IPS-15b (cell line): Measurements from ENCODE around the gene DNAL4.

Experiments
- H3K27me3 ChIP-seq: one replicate; pipeline ENCODE4 v1.6.1; 2013; ENCODE audit warnings: low read length; ENCODE audit not compliant: control insufficient read depth, insufficient read depth
- H3K36me3 ChIP-seq: one replicate; pipeline ENCODE4 v1.6.1; 2013; ENCODE audit warnings: low read length; ENCODE audit not compliant: control insufficient read depth, insufficient read depth
- H3K4me1 ChIP-seq: one replicate; pipeline ENCODE4 v1.6.1; 2013; ENCODE audit warnings: mild to moderate bottlenecking, low read length; ENCODE audit not compliant: control insufficient read depth, insufficient read depth
- H3K4me3 ChIP-seq: one replicate; pipeline ENCODE4 v1.5.1; 2013; ENCODE audit warnings: low read depth, low read length
- H3K9ac ChIP-seq: one replicate; pipeline ENCODE4 v1.6.1; 2013; ENCODE audit warnings: low read depth, mild to moderate bottlenecking, low read length
- H3K9me3 ChIP-seq: one replicate; pipeline ENCODE4 v1.6.1; 2013; ENCODE audit warnings: mild to moderate bottlenecking, low read length; ENCODE audit not compliant: control insufficient read depth, insufficient read depth

DNAL4 gene

DNA sequence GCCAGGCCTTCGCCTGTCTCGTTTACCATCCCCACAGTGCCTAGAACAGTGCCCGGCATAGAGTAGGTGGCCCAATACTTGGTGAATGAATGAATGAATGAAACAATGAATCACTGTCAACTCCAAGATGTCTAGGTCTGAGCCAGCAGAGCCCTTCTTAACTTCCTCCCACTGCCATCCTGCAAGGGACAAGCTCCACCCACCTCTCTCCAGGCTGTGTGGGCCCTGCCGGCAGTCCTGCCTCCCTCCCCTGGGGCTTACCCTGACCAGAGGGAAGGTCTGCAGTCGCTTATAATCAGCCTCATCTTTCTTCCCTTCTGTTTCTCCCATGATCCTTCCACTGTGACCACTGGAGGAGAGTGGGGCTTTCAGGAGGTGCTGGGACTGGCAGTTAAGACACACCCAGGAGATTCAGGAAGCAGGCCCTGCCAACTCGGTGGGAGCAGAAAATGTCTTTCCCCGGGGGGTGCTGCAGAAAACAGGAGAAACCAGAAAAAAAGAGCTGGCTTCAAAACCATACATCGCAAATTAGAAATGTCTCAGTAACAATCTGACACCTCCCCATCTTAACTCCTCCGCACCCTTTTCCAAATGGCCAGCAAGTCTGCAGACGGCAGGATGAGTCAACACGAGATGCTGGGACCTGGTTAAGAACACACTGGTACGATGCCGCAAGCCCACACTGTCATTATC lies 11.4 kb downstream of the DNAL4 start:
- Histone ChIP-seq H3K27me3 (no peaks in the 10 kb centered on the region), H3K36me3 (no peaks in the 10 kb centered on the region), H3K4me3 (no peak overlapping the region), H3K9me3 (no peaks in the 10 kb centered on the region), H3K9ac (no peak overlapping the region), H3K4me1 (no peaks in the 10 kb centered on the region)

DNA sequence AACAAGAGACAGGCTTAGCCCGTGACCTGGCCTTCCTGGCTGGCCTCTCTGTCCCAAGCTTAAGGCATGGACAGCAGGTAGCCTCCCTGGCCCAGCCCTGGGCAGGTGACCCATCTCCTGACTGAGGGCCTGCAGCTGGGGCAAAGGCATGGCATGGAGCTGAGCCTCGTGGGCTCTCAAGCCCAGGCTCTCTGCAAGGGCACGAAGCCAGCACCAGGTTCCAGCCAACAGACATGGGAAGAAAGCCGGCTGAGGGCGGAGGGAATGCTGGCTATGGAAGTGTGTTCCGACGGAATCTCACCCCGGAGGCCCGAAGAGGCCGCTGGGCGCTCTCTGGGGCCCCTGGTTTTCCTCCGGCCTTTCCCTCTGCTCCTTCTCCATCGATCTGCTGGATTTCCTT lies 12.9 kb downstream of the DNAL4 start:
- Histone ChIP-seq H3K36me3 (no peaks in the 10 kb centered on the region), H3K9ac (no peak overlapping the region), H3K9me3 (no peaks in the 10 kb centered on the region), H3K27me3 (no peaks in the 10 kb centered on the region), H3K4me1 (no peaks in the 10 kb centered on the region), H3K4me3 (no peak overlapping the region)

GRCh38 chr22:38777087-38777671 lies 16.8 kb downstream of the DNAL4 start:
- H3K36me3 ChIP-seq, result no peaks in the 10 kb centered on the region
- no peaks in the 10 kb centered on the region for H3K4me1 ChIP-seq
- no peak overlapping the region for H3K4me3 ChIP-seq
- no peak overlapping the region for H3K9ac ChIP-seq
- H3K9me3 ChIP-seq, result no peaks in the 10 kb centered on the region
- H3K27me3 ChIP-seq, result no peaks in the 10 kb centered on the region

DNA sequence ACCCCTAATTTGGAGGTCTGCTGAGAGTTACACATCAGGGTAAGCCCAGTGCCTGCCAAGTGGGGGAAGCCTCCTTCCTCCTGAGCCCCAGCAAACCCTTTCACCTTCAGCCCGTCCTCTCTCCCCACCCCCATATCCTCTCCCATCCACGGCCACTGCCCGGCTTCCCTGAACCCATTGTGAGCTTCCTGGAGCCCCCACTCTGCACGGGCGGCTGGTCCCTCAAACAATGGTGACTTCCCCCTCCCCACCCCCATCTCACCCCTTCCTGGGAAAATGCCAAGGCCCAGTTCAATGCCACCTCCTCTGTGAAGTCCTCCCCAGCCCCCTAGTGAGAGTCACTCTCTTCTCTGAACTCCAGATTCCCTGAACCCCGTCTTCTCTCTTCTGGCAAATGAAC lies 17.9 kb downstream of the DNAL4 start:
- H3K27me3 ChIP-seq, result no peaks in the 10 kb centered on the region
- no peak overlapping the region for H3K9ac ChIP-seq
- no peaks in the 10 kb centered on the region for H3K4me1 ChIP-seq
- H3K4me3 ChIP-seq, result no peak overlapping the region
- no peaks in the 10 kb centered on the region for H3K9me3 ChIP-seq
- no peaks in the 10 kb centered on the region for H3K36me3 ChIP-seq

- no peaks in the 10 kb centered on the region for H3K9me3 ChIP-seq
- H3K9ac ChIP-seq, result no peak overlapping the region
- H3K4me3 ChIP-seq, result no peak overlapping the region
- no peaks in the 10 kb centered on the region for H3K36me3 ChIP-seq
- H3K27me3 ChIP-seq, result no peaks in the 10 kb centered on the region
- no peaks in the 10 kb centered on the region for H3K4me1 ChIP-seq
These were observed 18.3 kb downstream of the DNAL4 start for GRCh38 chr22:38775656-38776055.

DNA sequence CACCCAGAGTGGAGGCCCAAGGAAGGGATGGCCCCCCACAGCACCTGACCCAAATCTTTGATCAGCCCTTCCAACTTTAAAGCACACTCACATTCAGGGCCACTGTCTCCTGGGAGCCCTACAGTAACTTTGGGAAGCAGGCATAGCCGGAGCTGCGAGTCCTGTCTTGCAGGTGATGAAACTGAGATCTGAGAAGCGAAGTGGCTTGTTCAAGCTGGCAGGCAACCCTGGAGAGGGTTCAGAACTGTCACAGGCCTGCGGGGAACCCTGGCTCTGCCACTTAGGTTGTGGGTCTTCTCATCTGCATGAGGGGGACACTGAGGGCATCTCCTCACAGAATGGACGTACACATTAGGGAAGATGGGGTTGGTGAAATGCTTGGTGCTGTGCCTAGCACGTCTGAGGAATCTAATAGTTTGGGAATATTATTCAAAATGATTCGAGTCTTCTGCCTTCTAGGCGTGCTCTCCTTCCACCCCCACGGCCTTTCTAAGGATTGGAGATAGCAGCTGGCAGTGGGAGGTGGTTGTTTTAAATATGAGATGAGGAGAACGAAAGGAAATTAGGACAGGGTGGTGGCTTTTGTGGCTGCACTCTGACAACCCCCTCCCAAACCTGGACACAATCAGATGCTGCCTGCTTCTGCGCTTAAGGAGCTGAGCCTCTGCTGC lies 19.3 kb downstream of the DNAL4 start:
- Histone ChIP-seq H3K4me1 (no peaks in the 10 kb centered on the region), H3K9ac (no peak overlapping the region), H3K27me3 (no peaks in the 10 kb centered on the region), H3K9me3 (no peaks in the 10 kb centered on the region), H3K4me3 (no peak overlapping the region), H3K36me3 (no peaks in the 10 kb centered on the region)

DNA sequence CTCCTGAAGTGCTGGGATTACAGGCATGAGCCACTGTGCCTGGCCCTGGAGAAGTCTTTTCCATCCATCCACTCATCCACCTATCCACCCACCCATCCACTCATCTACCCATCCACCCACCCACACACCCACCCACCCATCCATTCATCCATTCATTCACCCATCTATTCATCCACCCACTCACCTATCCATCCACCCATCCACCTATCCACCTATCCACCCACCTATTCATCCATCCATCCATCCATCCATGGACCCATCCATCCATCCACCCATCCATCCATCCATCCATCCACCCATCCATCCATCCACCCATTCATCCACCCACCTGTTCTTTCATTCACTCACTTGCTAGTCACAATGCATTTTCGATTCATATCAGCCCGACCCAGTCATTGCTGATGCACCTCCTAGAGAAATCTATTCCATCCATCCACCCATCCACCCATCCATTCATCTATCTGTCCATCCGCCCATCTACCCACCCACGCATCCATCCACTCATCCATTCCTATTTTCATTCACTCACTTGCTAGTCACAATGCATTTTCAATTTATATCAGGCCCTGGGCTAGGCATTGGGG lies 20.5 kb downstream of the DNAL4 start:
- no peak overlapping the region for H3K9ac ChIP-seq
- no peaks in the 10 kb centered on the region for H3K27me3 ChIP-seq
- no peaks in the 10 kb centered on the region for H3K36me3 ChIP-seq
- no peaks in the 10 kb centered on the region for H3K9me3 ChIP-seq
- no peaks in the 10 kb centered on the region for H3K4me1 ChIP-seq
- H3K4me3 ChIP-seq, result no peak overlapping the region

GRCh38 chr22:38772623-38772873 lies 21.4 kb downstream of the DNAL4 start:
- no peaks in the 10 kb centered on the region for H3K27me3 ChIP-seq
- no peaks in the 10 kb centered on the region for H3K9me3 ChIP-seq
- H3K36me3 ChIP-seq, result no peaks in the 10 kb centered on the region
- no peak overlapping the region for H3K9ac ChIP-seq
- H3K4me1 ChIP-seq, result no peaks in the 10 kb centered on the region
- no peak overlapping the region for H3K4me3 ChIP-seq

GRCh38 chr22:38770257-38770949 lies 23.5 kb downstream of the DNAL4 start:
- no peak overlapping the region for H3K9ac ChIP-seq
- no peaks in the 10 kb centered on the region for H3K27me3 ChIP-seq
- no peaks in the 10 kb centered on the region for H3K4me1 ChIP-seq
- no peak overlapping the region for H3K4me3 ChIP-seq
- no peaks in the 10 kb centered on the region for H3K9me3 ChIP-seq
- H3K36me3 ChIP-seq, result no peaks in the 10 kb centered on the region

GRCh38 chr22:38768036-38768435 lies 25.9 kb downstream of the DNAL4 start:
- Histone ChIP-seq H3K4me3 (no peak overlapping the region), H3K9ac (no peak overlapping the region), H3K27me3 (no peaks in the 10 kb centered on the region), H3K4me1 (no peaks in the 10 kb centered on the region), H3K36me3 (no peaks in the 10 kb centered on the region), H3K9me3 (no peaks in the 10 kb centered on the region)

DNA sequence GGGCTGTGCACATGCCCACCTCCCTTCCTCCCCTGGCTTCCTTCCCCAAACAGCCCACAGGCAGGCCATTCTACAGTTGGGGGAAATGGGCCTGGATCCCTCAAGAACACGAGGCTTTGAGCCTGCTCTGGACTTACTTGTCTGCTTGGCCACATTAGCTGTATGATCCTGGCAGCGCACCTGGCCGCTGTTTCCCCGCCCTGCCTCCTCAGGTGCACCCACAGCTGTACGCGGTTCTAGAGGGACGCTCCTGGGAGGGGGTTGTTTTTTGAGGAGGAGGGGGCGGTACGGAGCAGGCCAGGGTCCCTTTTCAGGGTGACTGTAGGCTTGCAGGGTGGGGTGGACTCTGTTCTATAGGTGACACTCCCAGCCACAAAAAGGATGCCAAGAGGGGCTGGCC lies 26.6 kb downstream of the DNAL4 start:
- no peaks in the 10 kb centered on the region for H3K27me3 ChIP-seq
- H3K4me1 ChIP-seq, result no peaks in the 10 kb centered on the region
- H3K36me3 ChIP-seq, result no peaks in the 10 kb centered on the region
- no peak overlapping the region for H3K9ac ChIP-seq
- no peak overlapping the region for H3K4me3 ChIP-seq
- H3K9me3 ChIP-seq, result no peaks in the 10 kb centered on the region
